Right lobe of liver (tissue), 6 donors: ENCODE measurements around the gene NUP88. TPM values are rescaled to one million over a fixed set of nuclear protein-coding genes. Genes with fewer than 3 reads are reported as not detected.
"Not testable (repeated sequence)": the region's sequence is repeated elsewhere in the genome, so short reads cannot be mapped to it uniquely, and the experiment has no call there.

Experiments
- ATAC-seq, 4 donors: fragments of 200-7000 bp; cut with Tn5 transposase; one replicate each; pipeline ENCODE4 v1.9.1; 2020; ENCODE audit warnings: mild to moderate bottlenecking in 4 of 4, moderate library complexity in 4 of 4
- DNase-seq, 3 donors: peaks; one replicate each; pipeline ENCODE4 v3.0.0-alpha.2; 2020
- H3K27ac ChIP-seq, 3 donors: fragments of 200-600 bp; one replicate each; pipeline ENCODE4 v1.8.0; 2022
- H3K27me3 ChIP-seq, 2 donors: fragments of 200-600 bp; one replicate each; pipeline ENCODE4 v1.8.0; 2022
- H3K36me3 ChIP-seq, 4 donors: fragments of 200-600 bp; sonication (generic) in 1 of 4; one replicate each; pipeline versions ENCODE4 v1.5.1 to v1.8.0; 2017 to 2022; ENCODE audit warnings: control low read depth in 1 of 4
- H3K4me1 ChIP-seq, 4 donors: fragments of 200-600 bp; sonication (generic) in 1 of 4; one replicate each; pipeline versions ENCODE4 v1.5.1 to v1.8.0; 2017 to 2022; ENCODE audit warnings: control low read depth in 1 of 4
- H3K4me3 ChIP-seq, 3 donors: fragments of 200-600 bp; one replicate each; pipeline ENCODE4 v1.8.0; 2022
- H3K9me3 ChIP-seq, 4 donors: fragments of 200-600 bp; sonication (generic) in 1 of 4; one replicate each; pipeline versions ENCODE4 v1.5.1 to v1.8.0; 2017 to 2022; ENCODE audit warnings: control low read depth in 1 of 4
- POLR2A ChIP-seq: fragments of 450-650 bp; IDR thresholded peaks from one replicate; pipeline ENCODE4 v1.6.1; 2017; ENCODE audit warnings: antibody characterized with exemption, mild to moderate bottlenecking
- WGBS: methylation state at CpG from one replicate; pipeline ENCODE4 v1.1.6; 2018; ENCODE audit warnings: low coverage, low lambda C conversion rate; ENCODE audit not compliant: insufficient coverage; ENCODE audit errors: missing lambda C conversion rate; 5-methylcytosine and 5-hydroxymethylcytosine counted together
- intact Hi-C, 2 donors: fragments of 100-400 bp; cut with DNase I; formaldehyde crosslinking; loops; one replicate each; pipeline versions ENCODE4 v1.11.2 to v1.14.1; 2022
- total RNA-seq, 6 experiments: library from RNA; depleted of rRNA in 2 of 6; stranded (reverse); fragments of >200 nt in 2 of 6; fragmentation: NEBNext Ultra II Directional in 3 of 6; extraction: Animal tissue kit (Norgen Biotek cat#: 25700) in 3 of 6; gene quantifications; one replicate each; pipeline versions ENCODE4 v1.1.0 to v1.2.4, GENCODE V29; 2016 to 2023
- TF ChIP-seq, protein P1 (sequence below), 4 donors: fragments of 200-600 bp in 3 of 4; fragments of 450-650 bp in 1 of 4; IDR thresholded peaks; one replicate each; pipeline versions ENCODE4 v1.5.1 to v1.8.0; 2016 to 2022; ENCODE audit warnings: antibody characterized with exemption in 4 of 4, mild to moderate bottlenecking in 2 of 4
- donor health status: DM: no; HTN: yes; CAD: no.
- donor health status: DM: no; HTN: no; CAD: no.
- donor health status: DM: no; HTN: no; CAD: no.
- donor health status: DM: no; HTN: yes; CAD: no.
- donor health status: DM: no; HTN: yes; CAD: no.

NUP88 gene
- total RNA-seq, 6 experiments from 2014 or later: 27.7 to 76.1 (median 52.3) TPM

- TF ChIP-seq POLR2A: no peak
- TF ChIP-seq, protein P1, sequence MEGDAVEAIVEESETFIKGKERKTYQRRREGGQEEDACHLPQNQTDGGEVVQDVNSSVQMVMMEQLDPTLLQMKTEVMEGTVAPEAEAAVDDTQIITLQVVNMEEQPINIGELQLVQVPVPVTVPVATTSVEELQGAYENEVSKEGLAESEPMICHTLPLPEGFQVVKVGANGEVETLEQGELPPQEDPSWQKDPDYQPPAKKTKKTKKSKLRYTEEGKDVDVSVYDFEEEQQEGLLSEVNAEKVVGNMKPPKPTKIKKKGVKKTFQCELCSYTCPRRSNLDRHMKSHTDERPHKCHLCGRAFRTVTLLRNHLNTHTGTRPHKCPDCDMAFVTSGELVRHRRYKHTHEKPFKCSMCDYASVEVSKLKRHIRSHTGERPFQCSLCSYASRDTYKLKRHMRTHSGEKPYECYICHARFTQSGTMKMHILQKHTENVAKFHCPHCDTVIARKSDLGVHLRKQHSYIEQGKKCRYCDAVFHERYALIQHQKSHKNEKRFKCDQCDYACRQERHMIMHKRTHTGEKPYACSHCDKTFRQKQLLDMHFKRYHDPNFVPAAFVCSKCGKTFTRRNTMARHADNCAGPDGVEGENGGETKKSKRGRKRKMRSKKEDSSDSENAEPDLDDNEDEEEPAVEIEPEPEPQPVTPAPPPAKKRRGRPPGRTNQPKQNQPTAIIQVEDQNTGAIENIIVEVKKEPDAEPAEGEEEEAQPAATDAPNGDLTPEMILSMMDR (IDR thresholded peaks at IDR 0.05): no peak
- Histone ChIP-seq H3K4me3 (no peak overlapping the region), H3K27me3 (no peaks in the 10 kb centered on the region), H3K27ac (no peak overlapping the region), H3K36me3 (peaks cover 0 to 94% (median 37%) of the 10 kb centered on the region in 4 donors), H3K9me3 (no peaks in the 10 kb centered on the region), H3K4me1 (peaks cover 0 to 3% (median 0%) of the 10 kb centered on the region in 4 donors)
- ATAC-seq (no peak), DNase-seq (no peak)
- WGBS: 58% methylated on average over 2 of the region's 3 CpGs
- intact Hi-C loops: no loop called here
These were observed 12.6 kb upstream of the NUP88 start for GRCh38 chr17:5431949-5432556.

- DNase-seq, intact Hi-C loops, H3K4me1 ChIP-seq, H3K9me3 ChIP-seq, H3K4me3 ChIP-seq, H3K27ac ChIP-seq, ATAC-seq, H3K27me3 ChIP-seq: not testable (repeated sequence)
- peaks cover 0 to 94% (median 44%) of the 10 kb centered on the region in 4 donors for H3K36me3 ChIP-seq
- 83% methylated on average over 2 of the region's 5 CpGs for WGBS
These were observed 11.8 kb upstream of the NUP88 start for GRCh38 chr17:5431234-5431633.

DNA sequence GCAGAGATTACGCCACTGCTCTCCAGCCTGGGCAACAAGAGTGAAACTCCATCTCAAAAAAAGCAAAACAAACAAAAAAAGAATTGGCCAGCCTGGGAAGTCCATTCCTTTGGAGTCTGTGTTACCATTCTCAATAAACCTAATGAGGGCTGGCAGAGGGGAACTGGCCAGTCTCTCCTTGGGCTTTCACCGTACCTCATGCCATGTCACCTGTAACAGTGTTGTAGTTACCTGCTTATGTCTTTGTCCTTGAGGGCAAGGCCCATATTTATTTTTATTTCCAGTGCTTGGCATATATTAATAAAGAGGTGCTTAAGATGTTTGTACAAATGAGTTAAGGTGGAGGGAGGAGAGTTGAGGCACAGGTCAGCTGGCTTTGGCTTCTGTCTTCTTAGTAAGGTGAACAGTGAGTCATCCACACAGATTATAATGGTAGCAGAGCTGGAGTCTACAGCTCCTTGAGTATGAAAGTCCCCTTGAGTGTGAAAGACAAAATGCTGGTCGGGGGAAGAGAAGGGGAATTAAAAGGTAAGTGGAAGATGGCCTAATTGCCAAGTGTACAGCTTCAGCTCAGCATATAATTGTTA is 11.0 kb upstream of the NUP88 start:
- no peaks in the 10 kb centered on the region for H3K4me1 ChIP-seq
- peaks cover 0 to 98% (median 47%) of the 10 kb centered on the region in 4 donors for H3K36me3 ChIP-seq
- 100% methylated on average over 2 of the region's 3 CpGs for WGBS
- H3K27me3 ChIP-seq: no peaks in the 10 kb centered on the region
- H3K9me3 ChIP-seq: no peaks in the 10 kb centered on the region
- TF ChIP-seq, protein P1 (IDR thresholded peaks at IDR 0.05): no peak
- no peak overlapping the region for H3K27ac ChIP-seq
- intact Hi-C loops: no loop called here
- no peak for DNase-seq
- ATAC-seq: no peak
- H3K4me3 ChIP-seq: no peak overlapping the region

- Histone ChIP-seq H3K4me3 (no peak overlapping the region), H3K36me3 (peaks cover 0 to 98% (median 50%) of the 10 kb centered on the region in 4 donors), H3K9me3 (no peaks in the 10 kb centered on the region), H3K4me1 (no peaks in the 10 kb centered on the region), H3K27ac (no peak overlapping the region), H3K27me3 (no peaks in the 10 kb centered on the region)
- DNase-seq (no peak), ATAC-seq (no peak)
- TF ChIP-seq POLR2A: no peak
- intact Hi-C loops: no loop called here
- 57% methylated on average over 2 of the region's 3 CpGs for WGBS
These were observed 9.9 kb upstream of the NUP88 start for GRCh38 chr17:5429191-5429887.

- H3K27ac ChIP-seq: no peak overlapping the region
- no peak for TF ChIP-seq POLR2A
- TF ChIP-seq, protein P1 (IDR thresholded peaks at IDR 0.05): no peak
- ATAC-seq: no peak
- no peak overlapping the region for H3K4me3 ChIP-seq
- no peaks in the 10 kb centered on the region for H3K27me3 ChIP-seq
- DNase-seq: no peak
- no peaks in the 10 kb centered on the region for H3K9me3 ChIP-seq
- peaks cover 0 to 5% (median 2%) of the 10 kb centered on the region in 4 donors for H3K4me1 ChIP-seq
- H3K36me3 ChIP-seq: peaks cover 0 to 92% (median 47%) of the 10 kb centered on the region in 4 donors
- 50% methylated on average over 2 of the region's 3 CpGs for WGBS
- intact Hi-C loops: no loop called here
These were observed 6.4 kb upstream of the NUP88 start for GRCh38 chr17:5425826-5426225.
